HFFc6 (cell line): ENCODE data around the gene ZBED1. TPM values are rescaled to one million over a fixed set of nuclear protein-coding genes. Genes with fewer than 3 reads are reported as not detected.

Source experiments
- DNase-seq: peaks from one replicate; pipeline ENCODE4 v3.0.0-alpha.2; 2018
- H3K27ac Mint-ChIP-seq: 2 replicates; pipeline ENCODE4 v1.8.0; 2020; ENCODE audit warnings: mild to moderate bottlenecking, mixed read lengths
- H3K27me3 Mint-ChIP-seq: 2 replicates; pipeline ENCODE4 v1.8.0; 2021; ENCODE audit warnings: mild to moderate bottlenecking, moderate library complexity, mixed read lengths; ENCODE audit not compliant: insufficient read depth
- H3K36me3 Mint-ChIP-seq: 2 replicates; pipeline ENCODE4 v1.8.0; 2021; ENCODE audit warnings: low read depth, mixed read lengths
- H3K4me1 Mint-ChIP-seq: 2 replicates; pipeline ENCODE4 v1.8.0; 2020; ENCODE audit warnings: low read depth, mixed read lengths
- H3K4me3 Mint-ChIP-seq: 2 replicates; pipeline ENCODE4 v1.8.0; 2020; ENCODE audit warnings: mild to moderate bottlenecking, moderate library complexity, mixed read lengths
- H3K9me3 Mint-ChIP-seq: 2 replicates; pipeline ENCODE4 v1.8.0; 2020; ENCODE audit warnings: mild to moderate bottlenecking, mixed read lengths
- total RNA-seq, 6 experiments: library from RNA; stranded (reverse); fragmentation: NEBNext Ultra II Directional; extraction: Animal tissue kit (Norgen Biotek cat#: 25700); gene quantifications; 2 replicates in 1 of 6; 3 replicates in 5 of 6; pipeline ENCODE4 v1.2.3, GENCODE V29; 2021
- TF ChIP-seq, protein P1 (sequence below): fragments of 200-600 bp; sonication (generic); IDR thresholded peaks from 2 replicates; pipeline ENCODE4 v1.5.0; 2021; ENCODE audit warnings: antibody characterized with exemption, mild to moderate bottlenecking

The ZBED1 gene
- total RNA-seq, 6 experiments from 2014 or later = 24.7 to 29.6 (median 25.6) TPM

- TF ChIP-seq, protein P1, sequence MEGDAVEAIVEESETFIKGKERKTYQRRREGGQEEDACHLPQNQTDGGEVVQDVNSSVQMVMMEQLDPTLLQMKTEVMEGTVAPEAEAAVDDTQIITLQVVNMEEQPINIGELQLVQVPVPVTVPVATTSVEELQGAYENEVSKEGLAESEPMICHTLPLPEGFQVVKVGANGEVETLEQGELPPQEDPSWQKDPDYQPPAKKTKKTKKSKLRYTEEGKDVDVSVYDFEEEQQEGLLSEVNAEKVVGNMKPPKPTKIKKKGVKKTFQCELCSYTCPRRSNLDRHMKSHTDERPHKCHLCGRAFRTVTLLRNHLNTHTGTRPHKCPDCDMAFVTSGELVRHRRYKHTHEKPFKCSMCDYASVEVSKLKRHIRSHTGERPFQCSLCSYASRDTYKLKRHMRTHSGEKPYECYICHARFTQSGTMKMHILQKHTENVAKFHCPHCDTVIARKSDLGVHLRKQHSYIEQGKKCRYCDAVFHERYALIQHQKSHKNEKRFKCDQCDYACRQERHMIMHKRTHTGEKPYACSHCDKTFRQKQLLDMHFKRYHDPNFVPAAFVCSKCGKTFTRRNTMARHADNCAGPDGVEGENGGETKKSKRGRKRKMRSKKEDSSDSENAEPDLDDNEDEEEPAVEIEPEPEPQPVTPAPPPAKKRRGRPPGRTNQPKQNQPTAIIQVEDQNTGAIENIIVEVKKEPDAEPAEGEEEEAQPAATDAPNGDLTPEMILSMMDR = no peak
- Mint-ChIP-seq H3K4me3 (peak overlapping the region; percentile 72), H3K4me1 (peaks cover 46% of the 10 kb centered on the region), H3K27ac (peak overlapping the region; percentile 94), H3K27me3 (peaks cover 2% of the 10 kb centered on the region; the same call in 1 of the 2 replicates), H3K36me3 (peaks cover 39% of the 10 kb centered on the region), H3K9me3 (no peaks in the 10 kb centered on the region)
- DNase-seq = no peak
Observed at GRCh38 chrX:2486476-2487133, 14.2 kb downstream of the ZBED1 start.

GRCh38 chrX:2485789-2486345 lies 14.9 kb downstream of the ZBED1 start:
- peaks cover 35% of the 10 kb centered on the region for H3K36me3 Mint-ChIP-seq
- TF ChIP-seq, protein P1 = no peak
- H3K4me3 Mint-ChIP-seq = peak overlapping the region; percentile 72
- H3K27ac Mint-ChIP-seq = peak overlapping the region; percentile 94
- H3K27me3 Mint-ChIP-seq = peaks cover 2% of the 10 kb centered on the region; the same call in 1 of the 2 replicates
- no peaks in the 10 kb centered on the region for H3K9me3 Mint-ChIP-seq
- H3K4me1 Mint-ChIP-seq = peaks cover 46% of the 10 kb centered on the region
- no peak for DNase-seq

DNA sequence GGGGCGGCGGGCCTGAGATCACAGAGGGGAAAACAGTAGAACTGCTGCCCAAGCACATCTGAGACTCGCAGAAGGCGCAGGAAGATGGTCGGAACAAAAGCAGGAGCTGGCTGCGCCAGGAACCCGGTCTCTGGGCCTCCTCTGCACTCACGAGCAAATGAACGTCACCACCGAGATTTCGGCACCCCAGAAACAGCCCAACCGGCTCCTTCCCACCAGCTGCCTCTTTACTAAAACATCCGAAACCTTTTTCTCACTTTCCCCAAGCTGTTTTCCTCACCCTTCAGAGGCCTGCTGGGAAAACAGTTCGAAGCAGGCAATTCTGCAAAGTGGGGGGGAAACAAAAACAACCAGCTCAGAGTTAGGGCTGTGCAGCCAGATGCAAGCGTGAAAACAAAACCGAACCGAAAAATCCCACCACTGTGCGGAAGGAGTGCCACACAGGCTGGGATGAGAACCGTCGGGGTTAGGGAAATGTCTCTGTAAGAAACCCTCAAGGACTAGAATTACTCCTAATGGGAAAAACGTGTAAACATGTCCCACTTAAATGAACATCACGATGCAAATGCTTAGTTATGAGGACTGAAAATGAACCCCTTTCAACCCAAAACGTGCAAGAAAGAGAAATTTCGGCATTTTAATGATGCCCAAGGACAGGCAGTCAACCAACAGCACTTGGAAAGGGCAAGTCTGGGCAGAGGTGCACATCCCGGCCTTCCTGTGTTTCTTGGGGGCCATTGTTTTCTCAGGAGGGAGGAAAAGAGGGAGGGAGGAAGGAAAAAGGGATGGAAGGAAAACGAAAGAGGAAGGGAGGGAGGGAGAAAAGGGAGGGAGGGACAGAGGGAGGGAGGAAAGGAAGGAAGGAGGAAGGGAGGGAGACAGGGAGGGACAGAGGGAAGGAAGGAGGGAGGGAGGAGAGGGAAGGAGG lies 15.8 kb downstream of the ZBED1 start:
- H3K36me3 Mint-ChIP-seq = peaks cover 34% of the 10 kb centered on the region
- peak; percentile 46 for DNase-seq
- peak overlapping the region; percentile 85 for H3K4me3 Mint-ChIP-seq
- H3K27me3 Mint-ChIP-seq = peaks cover 2% of the 10 kb centered on the region; the same call in 1 of the 2 replicates
- H3K27ac Mint-ChIP-seq = peak overlapping the region; percentile 94
- H3K4me1 Mint-ChIP-seq = peaks cover 46% of the 10 kb centered on the region
- no peaks in the 10 kb centered on the region for H3K9me3 Mint-ChIP-seq
- TF ChIP-seq, protein P1 = no peak

GRCh38 chrX:2484256-2484655 lies 16.5 kb downstream of the ZBED1 start:
- Mint-ChIP-seq H3K27me3 (peaks cover 2% of the 10 kb centered on the region; the same call in 1 of the 2 replicates), H3K27ac (peak overlapping the region; percentile 94)

More at GRCh38 chrX:2484256-2484655, 16.5 kb downstream of the ZBED1 start:
- no peaks in the 10 kb centered on the region for H3K9me3 Mint-ChIP-seq
- no peak for DNase-seq
- peaks cover 39% of the 10 kb centered on the region for H3K36me3 Mint-ChIP-seq
- H3K4me1 Mint-ChIP-seq = peaks cover 46% of the 10 kb centered on the region
- H3K4me3 Mint-ChIP-seq = peak overlapping the region; percentile 85
- TF ChIP-seq, protein P1 = no peak
